Stimulated activated CD4-positive, alpha-beta T cell treated with anti-CD3 and anti-CD28 coated beads, Interleukin-1b, Interleukin-23, amount 100 ng/mL, for 48 hours (primary cell): ENCODE measurements around the gene LMNA.
"Not testable (repeated sequence)": the region's sequence is repeated elsewhere in the genome, so short reads cannot be mapped to it uniquely, and the experiment has no call there.

ENCODE experiments used
- DNase-seq: peaks from one replicate; pipeline ENCODE4 v3.0.0-alpha.2; 2020

LMNA gene

DNA sequence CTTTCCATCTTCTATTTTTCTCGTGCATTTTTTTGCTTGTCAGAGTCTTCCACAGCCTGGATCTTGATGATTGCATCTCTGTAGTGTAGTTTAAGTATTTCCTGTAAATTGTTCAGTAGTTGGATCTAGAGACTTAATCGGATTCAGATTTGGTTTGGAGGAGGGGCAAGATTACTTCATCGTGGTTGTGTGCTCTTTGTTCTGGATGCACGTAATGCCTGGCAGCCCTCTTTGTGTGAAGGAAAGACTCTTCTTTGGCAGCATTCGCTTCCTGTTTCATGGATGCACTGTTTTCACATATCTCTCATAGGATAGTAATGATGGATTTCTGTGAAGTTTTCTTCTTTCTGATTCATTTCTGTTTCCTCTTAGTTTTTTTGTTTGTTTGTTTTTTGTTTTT lies 53.0 kb downstream of the LMNA start:
- DNase-seq, result no peak

DNA sequence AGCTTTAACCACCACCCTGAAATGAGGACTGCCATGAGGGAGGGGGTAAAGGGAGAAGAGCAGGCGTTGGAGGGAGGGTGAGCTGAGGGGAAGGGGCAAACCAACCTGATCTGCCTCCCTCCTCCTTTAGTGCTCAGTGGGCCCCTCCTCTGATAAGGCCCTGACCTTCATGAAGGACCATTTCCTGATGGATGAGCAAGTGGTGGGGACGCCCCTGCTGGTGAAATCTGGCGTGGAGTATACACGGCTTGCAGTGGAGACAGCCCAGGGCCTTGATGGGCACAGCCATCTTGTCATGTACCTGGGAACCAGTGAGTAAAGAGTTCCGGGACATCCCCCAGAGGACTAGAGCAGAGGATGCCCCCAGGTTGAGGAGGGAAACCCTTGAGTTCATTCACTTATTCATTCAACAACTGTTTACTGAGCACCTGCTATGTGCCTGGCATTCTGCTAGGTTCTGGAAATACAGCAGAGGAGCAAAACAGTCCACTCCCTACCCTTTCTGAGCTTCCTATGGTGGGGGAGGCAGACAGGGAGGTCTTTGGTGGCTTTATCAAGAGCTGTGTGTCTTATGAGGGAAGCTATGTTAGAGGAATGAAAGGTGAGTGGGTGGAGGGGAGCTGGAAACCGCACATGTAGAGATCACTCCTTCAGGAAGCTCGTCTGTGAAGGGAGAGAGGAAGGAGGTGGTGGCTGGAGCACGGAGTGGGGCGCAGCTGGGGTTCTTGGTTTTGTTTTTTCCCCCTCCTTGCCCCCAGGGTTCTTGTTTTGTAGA lies 58.4 kb downstream of the LMNA start:
- no peak for DNase-seq

DNA sequence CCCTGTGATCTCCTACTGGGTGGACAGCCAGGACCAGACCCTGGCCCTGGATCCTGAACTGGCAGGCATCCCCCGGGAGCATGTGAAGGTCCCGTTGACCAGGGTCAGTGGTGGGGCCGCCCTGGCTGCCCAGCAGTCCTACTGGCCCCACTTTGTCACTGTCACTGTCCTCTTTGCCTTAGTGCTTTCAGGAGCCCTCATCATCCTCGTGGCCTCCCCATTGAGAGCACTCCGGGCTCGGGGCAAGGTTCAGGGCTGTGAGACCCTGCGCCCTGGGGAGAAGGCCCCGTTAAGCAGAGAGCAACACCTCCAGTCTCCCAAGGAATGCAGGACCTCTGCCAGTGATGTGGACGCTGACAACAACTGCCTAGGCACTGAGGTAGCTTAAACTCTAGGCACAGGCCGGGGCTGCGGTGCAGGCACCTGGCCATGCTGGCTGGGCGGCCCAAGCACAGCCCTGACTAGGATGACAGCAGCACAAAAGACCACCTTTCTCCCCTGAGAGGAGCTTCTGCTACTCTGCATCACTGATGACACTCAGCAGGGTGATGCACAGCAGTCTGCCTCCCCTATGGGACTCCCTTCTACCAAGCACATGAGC lies 62.2 kb downstream of the LMNA start:
- DNase-seq, result no peak

DNA sequence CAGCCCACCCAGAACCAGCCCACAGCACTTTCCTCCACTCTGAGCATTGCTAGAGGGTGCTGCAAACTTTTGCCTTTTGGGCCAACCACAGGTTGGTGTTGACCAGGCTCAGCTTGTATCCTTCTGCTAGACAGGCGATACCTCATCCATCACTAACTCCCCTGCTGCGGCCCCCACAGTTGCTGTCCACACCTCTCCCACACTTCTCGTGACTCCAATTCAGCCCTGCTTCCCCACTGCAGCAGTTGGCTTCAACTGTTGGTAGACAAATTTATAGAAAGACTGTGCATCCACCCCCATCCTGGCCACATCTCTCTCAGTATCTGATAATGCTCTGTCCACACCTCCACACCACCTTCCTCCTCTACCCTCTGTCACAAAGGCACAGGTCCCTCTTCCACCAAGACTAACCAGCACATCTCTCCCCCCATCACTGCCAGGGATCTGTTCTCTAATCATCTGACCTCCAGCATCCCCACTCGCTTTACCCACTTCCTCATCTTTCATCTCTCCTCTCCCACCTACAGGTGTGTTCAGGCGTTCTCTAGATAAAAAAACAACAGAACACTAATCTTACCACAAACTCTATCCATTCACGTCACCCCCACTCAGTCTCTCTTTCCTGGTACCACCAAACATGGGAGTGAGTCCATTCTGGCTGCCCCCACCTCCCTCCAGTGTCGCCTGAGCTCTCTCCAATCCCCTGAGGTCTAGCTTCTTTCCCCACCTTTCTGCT lies 63.6 kb downstream of the LMNA start:
- DNase-seq, result no peak

DNA sequence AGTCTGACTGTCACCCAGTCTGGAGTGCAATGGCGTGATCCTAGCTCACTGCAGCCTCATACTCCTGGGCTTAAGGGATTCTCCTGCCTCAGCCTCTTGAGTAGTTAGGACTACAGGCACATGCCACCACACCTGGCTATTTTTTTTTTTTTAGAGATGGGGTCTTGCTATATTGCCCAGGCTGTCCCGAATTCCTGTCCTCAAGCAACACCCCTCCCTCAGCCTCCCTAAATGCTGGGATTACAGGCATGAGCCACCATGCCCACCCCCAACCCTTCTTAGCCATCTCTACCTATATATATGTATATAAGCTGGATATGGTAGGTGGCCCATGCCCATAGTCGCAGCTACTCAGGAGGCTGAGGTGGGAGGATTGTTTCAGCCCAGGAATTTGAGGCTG lies 66.0 kb downstream of the LMNA start:
- no peak for DNase-seq

DNA sequence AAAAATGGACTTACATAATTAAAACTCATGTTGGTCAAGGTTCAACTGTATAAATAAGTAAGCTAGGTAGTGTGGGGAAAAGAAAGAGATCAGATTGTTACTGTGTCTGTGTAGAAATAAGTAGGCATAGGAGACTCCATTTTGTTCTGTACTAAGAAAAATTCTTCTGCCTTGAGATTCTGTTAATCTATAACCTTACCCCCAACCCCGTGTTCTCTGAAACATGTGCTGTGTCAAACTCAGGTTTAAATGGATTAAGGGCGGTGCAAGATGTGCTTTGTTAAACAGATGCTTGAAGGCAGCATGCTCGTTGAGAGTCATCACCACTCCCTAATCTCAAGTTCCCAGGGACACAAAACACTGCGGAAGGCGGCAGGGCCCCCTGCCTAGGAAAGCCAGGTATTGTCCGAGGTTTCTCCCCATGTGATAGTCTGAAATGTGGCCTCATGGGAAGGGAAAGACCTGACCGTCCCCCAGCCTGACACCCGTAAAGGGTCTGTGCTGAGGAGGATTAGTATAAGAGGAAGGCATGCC lies 66.9 kb downstream of the LMNA start:
- DNase-seq, result not testable (repeated sequence)

DNA sequence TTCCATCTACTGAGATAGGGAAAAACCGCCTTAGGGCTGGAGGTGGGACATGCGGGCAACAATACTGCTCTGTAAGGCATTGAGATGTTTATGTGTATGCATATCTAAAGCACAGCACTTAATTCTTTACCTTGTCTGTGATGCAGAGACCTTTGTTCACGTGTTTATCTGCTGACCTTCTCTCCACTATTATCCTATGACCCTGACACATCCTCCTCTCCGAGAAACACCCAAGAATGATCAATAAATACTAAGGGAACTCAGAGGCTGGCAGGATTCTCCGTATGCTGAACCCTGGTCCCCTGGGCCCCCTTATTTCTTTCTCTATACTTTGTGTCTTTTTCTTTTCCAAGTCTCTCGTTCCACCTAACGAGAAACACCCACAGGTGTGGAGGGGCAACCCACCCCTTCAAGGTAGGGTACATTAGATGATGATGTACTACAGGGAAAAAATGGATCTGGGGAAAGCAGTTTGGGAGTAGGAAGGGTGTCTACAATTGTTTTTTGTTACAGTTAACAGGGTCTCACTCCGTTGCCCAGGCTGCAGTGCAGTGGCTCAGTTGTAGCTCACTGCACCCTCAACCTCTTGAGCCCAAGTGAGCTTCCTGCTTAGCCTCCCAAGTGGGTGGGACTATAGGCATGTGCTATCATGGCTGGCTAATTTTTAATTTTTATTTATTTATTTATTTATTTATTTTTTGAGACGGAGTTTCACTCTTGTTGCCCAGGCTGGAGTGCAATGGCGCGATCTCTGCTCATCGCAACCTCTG lies 67.7 kb downstream of the LMNA start:
- DNase-seq, result not testable (repeated sequence)

DNA sequence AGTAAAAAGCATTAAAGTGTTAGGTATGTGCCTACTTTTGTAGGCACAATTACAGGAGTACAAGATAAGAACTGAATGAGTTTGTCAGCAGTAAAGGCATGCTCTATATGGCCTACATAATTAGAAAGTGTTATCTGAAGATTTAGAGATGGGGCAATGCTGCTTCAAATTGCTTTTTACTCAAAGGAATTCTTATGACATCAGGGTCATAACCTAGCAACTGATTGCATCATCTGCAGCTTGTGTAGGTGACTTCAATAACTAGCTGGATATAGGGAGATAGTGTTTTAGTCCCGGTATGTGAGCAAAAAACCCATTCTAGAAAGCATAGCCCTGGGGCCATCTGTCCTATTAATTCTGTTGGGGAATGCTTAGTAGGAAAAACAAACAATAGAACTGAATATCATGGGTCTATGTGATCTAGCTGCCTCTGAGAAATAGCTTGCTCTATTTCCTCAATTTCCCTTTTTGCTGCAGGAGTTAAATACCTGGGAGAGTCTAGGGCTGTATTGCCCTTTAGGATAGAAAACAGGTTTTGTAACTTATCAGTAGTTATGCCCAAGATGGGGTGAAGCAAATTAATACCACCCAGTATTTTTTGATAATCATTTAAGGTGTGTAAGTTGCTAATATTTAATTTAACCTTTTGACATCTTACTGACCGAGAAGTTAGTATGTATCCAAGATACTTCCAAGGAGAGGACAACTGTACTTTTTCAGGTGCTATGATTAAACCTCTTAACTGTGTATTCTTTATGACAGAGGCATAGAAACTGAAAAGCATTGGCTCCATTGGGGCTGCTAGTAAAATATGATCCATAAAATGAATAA lies 72.1 kb downstream of the LMNA start:
- not testable (repeated sequence) for DNase-seq
